Neutrophil (primary cell): ENCODE results near the gene DOHH.

Experiments used
- H3K27ac ChIP-seq: fragments of 200-600 bp; sonication (generic); 2 replicates; pipeline ENCODE4 v1.5.1; 2016; ENCODE audit warnings: mild to moderate bottlenecking, moderate library complexity
- H3K27me3 ChIP-seq: fragments of 200-600 bp; sonication (generic); 2 replicates; pipeline ENCODE4 v1.6.0; 2016; ENCODE audit warnings: mild to moderate bottlenecking
- H3K36me3 ChIP-seq: fragments of 200-600 bp; sonication (generic); 2 replicates; pipeline ENCODE4 v1.5.1; 2017
- H3K4me1 ChIP-seq, 2 experiments: fragments of 200-600 bp in 1 of 2; sonication (generic) in 1 of 2; 1 replicate in 1 of 2; 2 replicates in 1 of 2; pipeline versions ENCODE4 v1.5.1 to v1.6.1; 2013 to 2016; ENCODE audit warnings: low read depth in 1 of 2, low read length in 1 of 2, mild to moderate bottlenecking in 1 of 2, moderate library complexity in 1 of 2; ENCODE audit not compliant: control insufficient read depth in 1 of 2, insufficient read depth in 1 of 2
- H3K4me3 ChIP-seq, 2 experiments: fragments of 200-600 bp in 1 of 2; sonication (generic) in 1 of 2; 1 replicate in 1 of 2; 2 replicates in 1 of 2; pipeline ENCODE4 v1.5.1; 2013 to 2016; ENCODE audit warnings: low read depth in 1 of 2, low read length in 1 of 2, mild to moderate bottlenecking in 1 of 2, moderate library complexity in 1 of 2
- H3K9me3 ChIP-seq: fragments of 200-600 bp; sonication (generic); 2 replicates; pipeline ENCODE4 v1.5.1; 2016
- CTCF ChIP-seq: fragments of 200-600 bp; sonication (generic); IDR thresholded peaks from 2 replicates; pipeline ENCODE4 v1.5.1; 2016; ENCODE audit warnings: antibody characterized with exemption

DOHH gene

GRCh38 chr19:3539756-3540118 is 39.3 kb upstream of the DOHH start:
- no peak overlapping the region for H3K27ac ChIP-seq
- no peaks in the 10 kb centered on the region for H3K9me3 ChIP-seq
- no peak overlapping the region for H3K4me3 ChIP-seq
- peaks cover 68% of the 10 kb centered on the region for H3K36me3 ChIP-seq
- TF ChIP-seq CTCF = no peak
- peaks cover 5 to 6% of the 10 kb centered on the region in 2 experiments for H3K4me1 ChIP-seq
- no peaks in the 10 kb centered on the region for H3K27me3 ChIP-seq

GRCh38 chr19:3538965-3539755 is 38.7 kb upstream of the DOHH start, which contains the start of gene TEKTIP1:
Gene TEKTIP1, plus strand, starts transcription at chr19:3539174. Its CDS starts 4 bp downstream, at chr19:3539178.
- no peaks in the 10 kb centered on the region for H3K27me3 ChIP-seq
- H3K4me1 ChIP-seq = peaks cover 4 to 5% of the 10 kb centered on the region in 2 experiments
- no peak for TF ChIP-seq CTCF
- H3K4me3 ChIP-seq = no peak within 1 kb of the TSS
- peak within 1 kb of the TSS; percentile 50 for H3K27ac ChIP-seq
- H3K36me3 ChIP-seq = peaks cover 68% of the 10 kb centered on the region
- H3K9me3 ChIP-seq = no peaks in the 10 kb centered on the region

GRCh38 chr19:3538258-3538929 is 37.9 kb upstream of the DOHH start:
- peaks cover 4 to 5% of the 10 kb centered on the region in 2 experiments for H3K4me1 ChIP-seq
- TF ChIP-seq CTCF = no peak
- peaks cover 68% of the 10 kb centered on the region for H3K36me3 ChIP-seq

GRCh38 chr19:3537438-3538240 is 37.2 kb upstream of the DOHH start:
- no peaks in the 10 kb centered on the region for H3K9me3 ChIP-seq
- no peak overlapping the region for H3K4me3 ChIP-seq
- peaks cover 68% of the 10 kb centered on the region for H3K36me3 ChIP-seq
- no peaks in the 10 kb centered on the region for H3K27me3 ChIP-seq
- TF ChIP-seq CTCF = no peak
- H3K4me1 ChIP-seq = peaks cover 4 to 5% of the 10 kb centered on the region in 2 experiments
- peak overlapping the region; percentile 50 for H3K27ac ChIP-seq

More at GRCh38 chr19:3538258-3538929, 37.9 kb upstream of the DOHH start:
- Histone ChIP-seq H3K27me3 (no peaks in the 10 kb centered on the region), H3K4me3 (no peak overlapping the region), H3K9me3 (no peaks in the 10 kb centered on the region), H3K27ac (peak overlapping the region; percentile 50)

GRCh38 chr19:3537101-3537437 is 36.6 kb upstream of the DOHH start:
- Histone ChIP-seq H3K27ac (peak overlapping the region; percentile 50), H3K9me3 (no peaks in the 10 kb centered on the region), H3K36me3 (peaks cover 73% of the 10 kb centered on the region), H3K4me1 (peaks cover 4 to 5% of the 10 kb centered on the region in 2 experiments), H3K27me3 (no peaks in the 10 kb centered on the region), H3K4me3 (no peak overlapping the region)
- no peak for TF ChIP-seq CTCF
